GM21576 (cell line): Measurements from ENCODE around the gene PTPN23.

Source experiments
- ATAC-seq: cut with Tn5 transposase; IDR thresholded peaks from one replicate; pipeline ENCODE4 v1.9.1; 2021; ENCODE audit warnings: mild to moderate bottlenecking, moderate library complexity; ENCODE audit not compliant: unreplicated experiment

Gene PTPN23

GRCh38 chr3:47404955-47405790, 24.4 kb downstream of the PTPN23 start:
- no peak for ATAC-seq

GRCh38 chr3:47405820-47406761, 25.3 kb downstream of the PTPN23 start:
- ATAC-seq = no peak

- ATAC-seq = no peak
Measured at GRCh38 chr3:47406762-47407149, 25.9 kb downstream of the PTPN23 start.

- ATAC-seq = no peak
Measured at GRCh38 chr3:47407237-47407636, 26.4 kb downstream of the PTPN23 start.

GRCh38 chr3:47407896-47408838, 27.3 kb downstream of the PTPN23 start:
- no peak for ATAC-seq

- no peak for ATAC-seq
Measured at GRCh38 chr3:47408839-47409229, 28.0 kb downstream of the PTPN23 start.

- no peak for ATAC-seq
Measured at GRCh38 chr3:47409284-47409683, 28.5 kb downstream of the PTPN23 start.

- ATAC-seq = no peak
Measured at GRCh38 chr3:47409688-47410416, 29.0 kb downstream of the PTPN23 start.

GRCh38 chr3:47410417-47410720, 29.5 kb downstream of the PTPN23 start:
- ATAC-seq = no peak

- no peak for ATAC-seq
Measured at GRCh38 chr3:47410801-47411646, 30.2 kb downstream of the PTPN23 start.

GRCh38 chr3:47411696-47412452, 31.1 kb downstream of the PTPN23 start:
- no peak for ATAC-seq

- no peak for ATAC-seq
Measured at GRCh38 chr3:47412453-47412756, 31.6 kb downstream of the PTPN23 start.

- no peak for ATAC-seq
Measured at GRCh38 chr3:47412842-47413520, 32.2 kb downstream of the PTPN23 start.

GRCh38 chr3:47413751-47414150, 32.9 kb downstream of the PTPN23 start:
- ATAC-seq = no peak

- no peak for ATAC-seq
Measured at GRCh38 chr3:47414161-47414564, 33.3 kb downstream of the PTPN23 start.

GRCh38 chr3:47414666-47415587, 34.1 kb downstream of the PTPN23 start:
- ATAC-seq = no peak

- ATAC-seq = no peak
Measured at GRCh38 chr3:47416041-47416440, 35.2 kb downstream of the PTPN23 start.
